GM18507 (cell line): ENCODE measurements around the gene PTPRC.
"Not testable (repeated sequence)": the region's sequence is repeated elsewhere in the genome, so short reads cannot be mapped to it uniquely, and the experiment has no call there.

Experiments used
- DNase-seq: peaks from one replicate; pipeline ENCODE4 v3.0.0; 2011; ENCODE audit warnings: low read depth; ENCODE audit not compliant: insufficient read length; ENCODE audit errors: extremely low spot score
- FAIRE-seq: peaks from 2 replicates; lab custom pipeline; 2011; peaks lifted over from hg19 to GRCh38; lab: Jason Lieb, UNC

Gene PTPRC, protein sequence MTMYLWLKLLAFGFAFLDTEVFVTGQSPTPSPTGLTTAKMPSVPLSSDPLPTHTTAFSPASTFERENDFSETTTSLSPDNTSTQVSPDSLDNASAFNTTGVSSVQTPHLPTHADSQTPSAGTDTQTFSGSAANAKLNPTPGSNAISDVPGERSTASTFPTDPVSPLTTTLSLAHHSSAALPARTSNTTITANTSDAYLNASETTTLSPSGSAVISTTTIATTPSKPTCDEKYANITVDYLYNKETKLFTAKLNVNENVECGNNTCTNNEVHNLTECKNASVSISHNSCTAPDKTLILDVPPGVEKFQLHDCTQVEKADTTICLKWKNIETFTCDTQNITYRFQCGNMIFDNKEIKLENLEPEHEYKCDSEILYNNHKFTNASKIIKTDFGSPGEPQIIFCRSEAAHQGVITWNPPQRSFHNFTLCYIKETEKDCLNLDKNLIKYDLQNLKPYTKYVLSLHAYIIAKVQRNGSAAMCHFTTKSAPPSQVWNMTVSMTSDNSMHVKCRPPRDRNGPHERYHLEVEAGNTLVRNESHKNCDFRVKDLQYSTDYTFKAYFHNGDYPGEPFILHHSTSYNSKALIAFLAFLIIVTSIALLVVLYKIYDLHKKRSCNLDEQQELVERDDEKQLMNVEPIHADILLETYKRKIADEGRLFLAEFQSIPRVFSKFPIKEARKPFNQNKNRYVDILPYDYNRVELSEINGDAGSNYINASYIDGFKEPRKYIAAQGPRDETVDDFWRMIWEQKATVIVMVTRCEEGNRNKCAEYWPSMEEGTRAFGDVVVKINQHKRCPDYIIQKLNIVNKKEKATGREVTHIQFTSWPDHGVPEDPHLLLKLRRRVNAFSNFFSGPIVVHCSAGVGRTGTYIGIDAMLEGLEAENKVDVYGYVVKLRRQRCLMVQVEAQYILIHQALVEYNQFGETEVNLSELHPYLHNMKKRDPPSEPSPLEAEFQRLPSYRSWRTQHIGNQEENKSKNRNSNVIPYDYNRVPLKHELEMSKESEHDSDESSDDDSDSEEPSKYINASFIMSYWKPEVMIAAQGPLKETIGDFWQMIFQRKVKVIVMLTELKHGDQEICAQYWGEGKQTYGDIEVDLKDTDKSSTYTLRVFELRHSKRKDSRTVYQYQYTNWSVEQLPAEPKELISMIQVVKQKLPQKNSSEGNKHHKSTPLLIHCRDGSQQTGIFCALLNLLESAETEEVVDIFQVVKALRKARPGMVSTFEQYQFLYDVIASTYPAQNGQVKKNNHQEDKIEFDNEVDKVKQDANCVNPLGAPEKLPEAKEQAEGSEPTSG (N-terminal part only)

DNA sequence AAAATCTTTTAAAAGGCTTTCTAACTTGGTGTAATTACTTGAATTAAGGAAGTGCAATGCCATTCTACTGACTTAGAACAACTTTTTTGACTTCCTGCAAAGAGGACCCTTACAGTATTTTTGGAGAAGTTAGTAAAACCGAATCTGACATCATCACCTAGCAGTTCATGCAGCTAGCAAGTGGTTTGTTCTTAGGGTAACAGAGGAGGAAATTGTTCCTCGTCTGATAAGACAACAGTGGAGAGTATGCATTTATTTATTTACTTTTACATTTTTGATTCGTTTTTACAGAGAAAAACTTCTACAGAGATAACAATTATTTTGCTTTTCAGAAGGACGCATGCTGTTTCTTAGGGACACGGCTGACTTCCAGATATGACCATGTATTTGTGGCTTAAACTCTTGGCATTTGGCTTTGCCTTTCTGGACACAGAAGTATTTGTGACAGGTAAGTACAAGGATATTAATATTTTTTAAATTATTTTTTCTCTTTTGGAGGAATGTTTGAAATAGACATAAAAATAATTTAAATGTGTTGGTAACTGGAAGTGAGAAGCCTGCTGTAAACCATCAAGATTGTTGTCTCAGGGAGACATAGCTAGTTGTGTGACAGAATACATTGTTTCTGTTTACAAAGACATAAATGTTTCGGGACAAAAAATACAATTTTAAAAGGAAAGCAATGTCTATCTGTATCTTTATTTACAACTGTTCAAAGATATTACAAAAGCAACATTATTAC, at the start of gene PTPRC:
Gene PTPRC, plus strand, starts transcription at position 147 of the 742 bp plus-strand sequence. Its CDS starts 229 bp downstream, at position 376.
- FAIRE-seq (peak; percentile 97), DNase-seq (no peak)

DNA sequence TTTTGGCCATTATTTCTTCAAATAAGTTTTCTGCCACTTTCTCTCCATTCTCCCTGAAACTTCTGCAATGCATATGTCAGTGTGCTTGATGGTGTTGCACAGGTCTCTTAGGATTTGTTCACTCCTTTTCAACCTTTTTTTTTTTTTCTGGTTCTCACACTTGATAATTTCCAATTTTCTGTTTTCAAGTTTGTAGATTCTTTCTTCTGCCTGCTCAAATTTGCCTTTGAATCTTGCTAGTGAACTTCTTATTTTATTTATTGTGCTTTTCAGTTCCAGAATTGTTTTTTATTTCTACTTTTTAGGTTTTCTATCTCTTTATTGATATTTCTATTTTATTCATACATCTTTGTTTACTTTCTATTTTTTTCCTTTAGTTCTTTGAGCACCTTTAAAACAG, 48.4 kb upstream of the PTPRC start:
- FAIRE-seq (no peak), DNase-seq (no peak)

DNA sequence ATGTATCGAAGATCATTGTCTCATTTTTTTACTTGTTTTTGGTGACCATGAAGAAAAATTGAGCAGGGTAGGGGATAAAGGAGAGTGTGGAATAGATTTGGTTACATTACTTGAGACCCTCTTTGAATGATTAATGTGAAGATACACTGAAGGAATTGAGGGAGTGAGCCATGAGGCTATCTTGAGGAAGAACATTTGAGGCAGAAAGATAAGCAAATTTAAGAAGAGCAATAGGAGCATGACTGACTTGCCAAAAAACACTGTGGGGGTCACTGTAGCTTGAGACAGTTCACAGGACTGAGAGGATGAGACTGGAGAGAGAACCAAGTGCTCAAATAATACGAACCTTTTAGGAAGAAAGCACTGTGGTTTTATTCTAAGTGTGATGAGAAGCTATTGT, 43.1 kb upstream of the PTPRC start:
- FAIRE-seq (peak; percentile 42), DNase-seq (no peak)

DNA sequence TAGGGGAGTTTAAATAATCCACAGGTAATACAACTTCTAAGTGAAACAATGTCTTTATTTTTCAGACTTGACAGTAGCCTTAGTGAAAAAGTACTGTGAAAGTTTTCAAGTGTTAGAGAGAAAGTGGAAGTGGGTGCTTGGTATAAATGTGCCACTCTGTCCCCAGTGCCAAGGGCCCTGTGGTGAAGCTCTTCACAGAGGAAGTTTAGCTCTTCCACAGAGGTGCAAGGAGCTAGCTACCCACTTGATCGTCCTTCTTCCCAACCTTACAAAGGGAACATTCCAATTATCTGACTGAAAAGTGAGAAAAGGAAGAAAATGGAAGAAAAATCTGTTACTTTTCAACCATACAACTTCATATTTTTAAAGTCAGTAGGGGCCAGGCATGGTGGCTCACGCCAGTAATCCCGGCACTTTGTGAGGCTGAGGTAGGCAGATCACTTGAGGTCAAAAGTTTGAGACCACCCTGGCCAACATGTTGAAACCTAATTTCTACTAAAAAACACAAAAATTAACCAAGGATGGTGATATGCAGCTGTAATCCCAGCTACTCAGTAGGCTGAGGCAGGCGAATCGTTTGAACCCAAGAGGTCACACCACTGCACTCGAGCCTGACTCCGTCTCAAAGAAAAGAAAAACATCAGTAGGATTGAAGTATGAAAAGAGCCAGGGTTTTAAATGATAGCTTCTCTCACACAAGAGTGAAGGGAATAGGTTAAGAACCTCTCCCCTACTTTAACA, 41.0 kb upstream of the PTPRC start:
- FAIRE-seq (peak; percentile 73), DNase-seq (no peak)

DNA sequence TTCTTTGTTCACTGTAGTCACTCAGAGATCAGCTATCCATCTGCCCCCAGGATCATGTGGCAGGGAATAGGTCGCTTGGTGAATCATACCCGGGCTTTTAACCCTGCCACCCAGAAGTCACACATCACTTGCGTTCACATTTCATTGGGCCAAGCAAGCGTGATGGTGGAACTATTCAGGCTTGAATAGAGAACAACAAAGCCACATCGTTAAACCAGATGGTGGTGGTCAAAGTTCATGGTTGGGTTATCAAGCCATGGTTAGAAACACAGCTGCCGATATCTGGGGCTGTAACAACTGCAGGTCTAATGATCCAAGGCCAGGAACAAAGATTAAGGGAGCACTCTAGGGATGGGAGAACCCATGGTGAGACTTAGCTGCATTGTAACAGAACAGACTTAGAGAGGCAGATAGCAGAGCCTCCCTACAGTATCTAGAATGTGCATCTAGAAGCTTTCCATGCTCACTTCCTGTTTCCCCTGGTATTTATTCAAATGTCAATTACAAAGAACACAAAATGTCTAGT, 40.0 kb upstream of the PTPRC start:
- DNase-seq, result no peak
- peak; percentile 94 for FAIRE-seq

DNA sequence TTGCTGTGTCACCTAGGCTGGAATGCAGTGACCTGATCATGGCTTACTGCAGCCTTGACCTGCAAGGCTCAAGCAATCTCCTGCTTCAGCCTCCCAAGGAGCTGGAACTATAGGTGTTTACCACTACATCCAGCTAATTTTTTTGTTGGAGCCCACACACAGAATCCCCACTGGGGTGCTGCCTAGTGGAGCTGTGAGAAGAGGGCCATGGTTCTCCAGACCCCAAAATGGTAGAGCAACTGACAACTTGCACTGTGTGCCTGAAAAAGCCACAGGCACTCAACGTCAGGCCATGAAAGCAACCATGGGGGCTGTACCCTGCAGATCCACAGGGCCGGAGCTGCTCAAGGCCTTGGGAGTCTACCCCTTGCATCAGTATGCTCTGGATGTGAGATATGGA, 39.1 kb upstream of the PTPRC start:
- FAIRE-seq (no peak), DNase-seq (no peak)

DNA sequence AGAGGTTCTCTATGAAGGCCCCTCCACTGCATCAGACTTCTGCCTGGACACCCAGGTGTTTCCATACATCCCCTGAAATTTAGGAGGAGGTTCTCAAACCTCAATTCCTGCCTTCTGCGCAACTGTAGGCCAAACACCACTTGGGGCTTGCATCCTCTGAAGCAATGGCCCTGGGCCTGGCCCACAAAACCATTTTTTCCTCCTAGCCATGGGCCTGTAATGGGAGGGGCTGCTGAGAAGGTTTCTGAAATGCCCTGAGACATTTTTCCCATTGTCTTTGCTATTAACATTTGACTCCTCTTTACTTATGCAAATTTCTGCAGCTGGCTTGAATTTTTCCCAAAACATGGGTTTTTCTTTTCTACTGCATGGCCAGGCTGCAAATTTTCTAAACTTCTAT, 37.9 kb upstream of the PTPRC start:
- no peak for FAIRE-seq
- no peak for DNase-seq

DNA sequence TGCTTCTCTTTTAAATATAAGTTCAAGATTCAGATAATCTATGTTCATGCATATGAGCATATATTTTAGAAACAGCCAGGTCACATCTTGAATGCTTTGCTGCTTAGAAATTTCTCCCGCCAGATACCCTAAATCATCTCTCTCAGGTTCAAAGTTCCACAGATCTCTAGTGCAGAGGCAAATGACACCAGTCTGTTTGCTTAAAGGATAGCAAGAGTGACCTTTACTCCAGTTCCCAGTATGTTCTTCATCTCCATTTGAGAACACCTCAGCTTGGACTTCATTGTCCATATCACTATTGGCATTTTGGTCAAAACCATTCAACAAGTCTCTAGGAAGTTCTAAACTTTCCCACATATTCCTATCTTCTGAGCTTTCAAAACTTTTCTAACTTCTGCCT, 37.5 kb upstream of the PTPRC start:
- not testable (repeated sequence) for FAIRE-seq, DNase-seq

DNA sequence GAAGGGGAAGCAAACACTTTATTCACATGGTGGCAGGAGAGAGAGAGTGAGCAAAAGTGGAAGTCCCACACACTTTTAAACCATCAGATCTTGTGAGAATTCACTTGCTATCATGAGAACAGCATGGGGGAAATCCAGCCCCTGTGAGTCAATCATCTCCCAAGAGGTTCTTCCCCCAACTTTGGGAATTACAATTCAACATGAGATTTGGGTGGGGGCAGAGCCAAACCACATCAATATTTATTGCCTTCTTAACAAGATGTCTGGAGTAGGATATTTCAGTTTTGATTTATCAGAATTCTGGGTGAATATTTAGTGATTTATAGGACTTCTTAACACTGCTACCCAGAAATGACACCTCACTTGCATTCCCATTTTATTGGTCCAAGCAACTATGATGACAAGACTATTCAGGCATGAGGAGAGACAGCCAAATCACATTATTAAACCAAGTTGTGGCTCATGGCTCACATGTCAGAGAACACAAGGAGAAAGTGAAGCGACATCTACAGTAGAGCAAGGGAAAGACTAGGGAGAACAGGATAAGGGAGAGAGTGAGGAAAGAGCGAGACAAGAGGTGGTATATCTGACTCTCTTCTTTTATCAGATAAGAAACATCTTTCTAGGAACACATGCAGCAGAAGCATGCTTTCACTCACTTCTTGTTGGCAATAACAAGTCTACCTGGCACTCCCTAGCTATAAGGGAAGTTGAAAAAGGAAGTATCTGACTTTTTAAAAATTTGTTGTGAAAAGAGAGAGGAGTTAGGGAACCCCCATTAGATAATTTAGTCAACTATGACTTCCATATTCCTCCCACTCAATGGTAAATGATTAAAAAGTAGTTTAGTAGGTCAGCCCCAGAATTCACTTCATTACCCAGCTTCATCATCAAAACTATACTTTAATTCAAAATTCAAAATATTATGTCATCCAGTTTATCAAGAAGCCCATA, 36.6 kb upstream of the PTPRC start:
- FAIRE-seq (peak; percentile 87), DNase-seq (no peak)

DNA sequence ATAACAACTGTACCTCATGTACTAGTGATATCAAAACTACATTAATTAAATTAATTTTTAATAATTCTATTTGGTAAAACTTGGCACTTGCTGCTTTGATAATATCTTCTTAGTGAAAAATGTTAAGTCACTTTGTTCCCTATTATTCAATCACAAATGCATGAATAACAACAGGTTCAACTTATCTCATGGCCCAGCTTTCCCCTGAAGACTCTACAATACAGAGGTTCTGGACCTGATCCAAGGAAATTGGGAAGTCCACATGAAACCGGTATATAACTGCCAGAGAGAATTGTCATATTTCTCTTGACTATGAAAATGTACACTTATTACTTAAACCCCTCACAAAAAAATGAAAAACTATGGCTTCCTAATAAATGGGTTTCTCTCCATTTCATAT, 33.9 kb upstream of the PTPRC start:
- DNase-seq (no peak), FAIRE-seq (no peak)

DNA sequence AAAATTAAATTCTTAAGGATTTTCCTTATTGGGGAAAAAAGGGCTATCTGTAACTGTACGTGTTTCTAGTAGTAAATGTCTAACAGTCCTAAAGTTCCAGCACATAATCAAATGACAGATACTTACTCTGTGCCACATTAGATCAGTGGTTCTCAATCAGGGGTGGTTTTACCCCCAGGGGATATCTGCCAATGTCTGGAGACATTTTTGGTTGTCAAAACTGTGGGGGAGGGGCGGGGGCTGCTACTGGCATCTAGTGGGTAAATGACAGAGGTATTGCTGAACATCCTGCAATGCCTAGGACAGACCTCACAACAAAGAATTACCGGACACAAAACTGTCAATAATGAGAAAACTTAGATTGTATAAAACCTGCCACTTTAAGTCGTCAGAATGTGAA, 33.4 kb upstream of the PTPRC start:
- DNase-seq, result no peak
- FAIRE-seq, result no peak

DNA sequence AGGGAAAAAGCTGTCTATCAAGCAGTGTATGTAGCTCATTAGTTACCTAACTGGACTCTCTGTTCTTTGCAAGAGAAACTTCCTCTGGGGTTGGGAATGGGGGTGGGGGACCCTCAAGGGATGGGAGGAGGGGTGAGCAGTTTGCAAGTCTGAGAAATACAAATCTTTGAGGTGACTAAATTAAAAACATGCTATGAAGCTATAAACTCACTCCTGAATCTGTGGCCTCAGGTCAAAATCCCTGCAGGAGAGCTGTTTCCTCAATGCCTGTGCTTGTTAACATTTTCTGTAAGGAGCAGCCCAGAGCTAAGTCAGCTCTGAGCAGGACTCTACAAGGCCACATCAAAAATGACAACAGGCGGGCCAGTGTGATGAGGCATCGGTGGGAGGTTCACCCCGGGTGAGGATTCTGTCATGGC, 32.8 kb upstream of the PTPRC start:
- no peak for DNase-seq

DNA sequence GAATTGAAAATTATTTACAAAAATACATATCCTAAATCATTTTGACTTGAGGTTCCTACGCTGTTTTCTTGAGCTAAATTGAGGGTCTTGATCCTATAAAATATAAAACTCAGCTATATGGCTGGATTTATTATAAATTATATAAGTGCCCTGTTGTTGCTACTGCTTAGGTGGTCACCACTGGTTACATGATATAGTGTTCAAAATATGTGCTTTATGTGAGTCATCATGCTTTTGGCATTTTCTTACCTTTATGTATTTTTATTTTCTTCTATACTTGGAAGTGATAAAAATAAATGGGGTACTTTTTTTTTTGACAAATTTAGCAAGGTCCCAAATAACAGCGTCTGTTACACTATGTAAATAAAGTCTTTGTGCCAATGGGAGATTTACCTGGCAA, 31.1 kb upstream of the PTPRC start:
- no peak for FAIRE-seq

More for the DNA sequence above, 32.8 kb upstream of the PTPRC start:
- FAIRE-seq, result no peak

DNA sequence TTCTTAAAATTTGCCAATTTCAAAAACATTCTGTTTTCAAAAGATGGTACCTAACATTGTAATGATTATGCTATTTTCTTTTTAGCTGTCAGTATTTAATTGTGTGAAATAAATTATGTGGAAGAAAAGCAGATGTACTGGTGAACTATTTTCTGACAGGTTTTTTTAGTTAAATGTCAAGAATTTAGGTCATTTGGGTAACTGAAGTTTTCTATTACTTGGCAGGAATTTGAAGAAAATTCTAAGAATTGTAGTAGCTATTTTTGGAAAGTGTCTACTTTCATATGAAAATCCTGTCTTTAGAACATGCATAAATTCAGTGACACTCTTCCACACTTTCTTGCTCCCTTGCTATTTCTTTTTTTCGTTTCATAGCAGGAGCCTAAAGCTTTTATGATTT, 28.5 kb upstream of the PTPRC start:
- DNase-seq (no peak), FAIRE-seq (no peak)

More for the DNA sequence above, 31.1 kb upstream of the PTPRC start:
- no peak for DNase-seq

DNA sequence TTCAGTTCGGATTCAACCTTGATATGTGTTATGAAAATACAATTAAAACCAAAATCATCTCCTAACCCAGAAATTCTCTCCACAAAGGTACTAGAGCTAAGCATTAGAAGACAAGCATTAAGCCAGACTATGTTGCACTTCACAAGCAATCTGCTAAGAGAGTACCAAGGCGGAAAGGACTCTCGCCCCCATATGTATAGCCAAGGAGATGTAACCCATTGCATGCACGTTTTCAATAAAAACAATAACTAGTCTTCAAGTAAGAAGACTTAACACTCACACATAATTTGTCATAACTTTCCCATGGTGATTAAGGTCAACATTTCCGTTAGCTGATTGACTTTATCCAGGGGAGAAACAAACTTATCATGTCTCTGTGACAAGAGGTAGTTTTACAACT, 27.6 kb upstream of the PTPRC start:
- no peak for DNase-seq
- no peak for FAIRE-seq

DNA sequence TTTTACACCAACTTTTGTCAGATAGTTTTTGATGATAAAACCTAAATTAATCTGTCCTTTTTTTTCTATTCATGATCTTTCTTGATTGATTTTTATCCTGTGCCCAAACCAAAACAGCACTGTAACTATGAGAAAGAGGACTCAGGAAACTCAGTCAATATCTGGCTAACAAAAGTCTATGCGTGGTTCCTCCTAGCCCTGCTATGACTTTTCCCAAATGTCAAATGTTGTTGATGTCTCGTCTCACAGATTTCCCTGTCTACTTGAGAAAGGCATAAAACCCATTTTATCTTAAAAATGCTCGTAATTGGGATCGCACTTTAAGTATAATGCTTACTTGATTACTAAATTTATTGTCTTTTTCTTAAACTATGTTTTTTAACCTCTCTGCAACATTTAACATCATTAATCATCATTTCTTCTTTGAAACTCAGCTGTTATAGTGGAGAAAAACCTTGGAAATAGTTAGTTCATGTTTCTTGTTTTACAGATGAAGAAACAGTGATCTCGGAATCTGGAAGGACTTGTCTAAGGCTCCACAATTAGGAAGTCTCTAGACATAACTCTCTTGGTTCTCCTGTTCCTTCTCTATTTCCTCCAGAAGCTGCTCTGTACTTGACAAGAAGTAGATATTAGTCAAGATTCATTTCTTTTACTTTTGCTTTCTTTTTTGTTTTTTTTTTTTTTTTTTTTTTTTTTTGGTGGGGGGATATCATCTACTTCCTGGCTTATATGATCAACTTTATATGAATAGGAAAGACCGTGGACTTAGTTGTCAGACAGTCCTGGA, 26.2 kb upstream of the PTPRC start:
- FAIRE-seq (peak; percentile 51), DNase-seq (no peak)
